Measurements from ENCODE around the gene ERN2.
"Not testable (repeated sequence)": the region's sequence is repeated elsewhere in the genome, so short reads cannot be mapped to it uniquely, and the experiment has no call there.

Gene ERN2
- total RNA-seq, result 0 reads per million in 2 donors

- DNase-seq, result no peak
Measured at GRCh38 chr16:23712976-23713375, at the start of gene ERN2. Gene ERN2, minus strand, starts transcription at chr16:23713222. Its CDS starts 35 bp downstream, at chr16:23713187.

GRCh38 chr16:23757937-23758619, 45.1 kb upstream of the ERN2 start:
- no peak for DNase-seq

DNA sequence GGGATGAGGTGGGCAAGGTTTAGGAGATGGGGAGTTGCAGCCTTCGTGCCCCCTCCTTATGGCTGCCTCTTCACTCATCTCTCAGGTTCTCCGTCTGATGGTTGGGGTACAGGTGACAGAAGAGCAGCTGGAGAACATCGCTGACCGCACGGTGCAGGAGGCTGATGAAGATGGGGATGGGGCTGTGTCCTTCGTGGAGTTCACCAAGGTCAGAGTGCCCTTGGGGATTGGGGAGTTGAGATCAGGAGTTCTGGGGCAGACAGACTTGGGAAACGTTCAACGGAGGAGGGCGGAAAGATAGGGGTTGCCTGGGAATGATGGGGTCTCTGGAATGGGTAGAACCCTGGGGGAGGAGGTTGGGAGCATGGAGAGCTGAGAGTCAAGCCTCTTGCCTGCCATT, 44.1 kb upstream of the ERN2 start:
- DNase-seq, result no peak

DNA sequence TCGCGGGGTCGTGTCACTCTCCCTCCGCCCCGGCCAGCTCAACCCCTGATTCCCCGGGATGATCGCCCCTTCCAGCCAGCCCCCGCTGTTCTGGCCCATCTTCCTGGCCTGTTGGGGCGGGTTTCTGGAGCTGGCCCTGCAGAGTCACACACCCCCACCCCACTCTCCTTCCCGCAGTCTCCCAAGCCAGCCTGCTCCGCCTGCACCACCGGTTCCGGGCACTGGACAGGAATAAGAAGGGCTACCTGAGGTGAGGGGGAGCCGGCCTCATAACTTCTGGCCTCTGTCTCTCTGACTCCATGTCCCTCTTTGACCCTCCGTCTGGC, 42.4 kb upstream of the ERN2 start:
- DNase-seq, result no peak

DNA sequence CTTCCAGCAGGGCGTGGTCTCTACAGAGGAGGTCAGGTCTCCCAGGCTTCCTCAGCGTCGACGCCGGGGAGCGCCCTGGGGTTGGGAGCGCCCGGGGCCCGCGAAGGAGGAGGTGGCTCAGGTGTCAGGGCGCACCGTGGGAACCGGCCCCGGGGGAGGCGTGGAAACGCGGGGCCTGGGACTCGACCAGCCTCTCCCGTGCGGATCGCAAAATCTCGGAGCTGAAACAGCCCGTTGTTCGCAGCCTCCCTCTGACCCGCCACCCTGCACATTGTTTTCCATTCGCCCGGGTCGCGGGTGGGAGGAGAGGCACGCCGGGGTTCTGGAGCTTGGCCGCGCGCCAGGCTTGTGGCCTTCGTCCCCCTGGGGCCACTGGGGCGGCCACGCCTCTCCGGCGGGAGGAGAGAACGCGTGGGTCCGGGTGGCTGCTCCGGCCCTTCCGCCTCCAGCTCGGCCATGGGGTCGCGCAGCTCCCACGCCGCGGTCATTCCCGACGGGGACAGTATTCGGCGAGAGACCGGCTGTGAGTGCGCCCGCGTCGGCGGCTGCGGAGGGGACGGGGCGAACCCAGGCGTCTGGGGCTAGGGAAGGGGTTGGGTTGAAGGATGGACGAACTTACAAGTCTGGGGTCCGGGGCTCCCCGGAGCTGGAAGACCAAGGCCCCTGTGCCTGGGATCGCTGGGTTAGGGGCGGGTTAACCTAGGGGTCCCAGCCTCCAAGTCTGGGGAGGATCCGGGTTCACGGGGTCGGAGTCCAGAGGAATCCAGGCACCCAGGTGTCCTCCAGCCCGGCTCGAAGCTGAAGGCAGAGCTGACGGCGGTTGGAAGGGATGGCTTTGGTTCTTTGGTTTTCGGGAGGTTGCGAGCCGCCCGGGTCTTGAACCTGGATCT, 41.8 kb upstream of the ERN2 start, which contains the start of gene CHP2:
TSS of gene CHP2 (plus strand) at position 433 of the 890 bp plus-strand sequence. CDS start at position 457, 24 bp downstream.
- DNase-seq, result no peak

DNA sequence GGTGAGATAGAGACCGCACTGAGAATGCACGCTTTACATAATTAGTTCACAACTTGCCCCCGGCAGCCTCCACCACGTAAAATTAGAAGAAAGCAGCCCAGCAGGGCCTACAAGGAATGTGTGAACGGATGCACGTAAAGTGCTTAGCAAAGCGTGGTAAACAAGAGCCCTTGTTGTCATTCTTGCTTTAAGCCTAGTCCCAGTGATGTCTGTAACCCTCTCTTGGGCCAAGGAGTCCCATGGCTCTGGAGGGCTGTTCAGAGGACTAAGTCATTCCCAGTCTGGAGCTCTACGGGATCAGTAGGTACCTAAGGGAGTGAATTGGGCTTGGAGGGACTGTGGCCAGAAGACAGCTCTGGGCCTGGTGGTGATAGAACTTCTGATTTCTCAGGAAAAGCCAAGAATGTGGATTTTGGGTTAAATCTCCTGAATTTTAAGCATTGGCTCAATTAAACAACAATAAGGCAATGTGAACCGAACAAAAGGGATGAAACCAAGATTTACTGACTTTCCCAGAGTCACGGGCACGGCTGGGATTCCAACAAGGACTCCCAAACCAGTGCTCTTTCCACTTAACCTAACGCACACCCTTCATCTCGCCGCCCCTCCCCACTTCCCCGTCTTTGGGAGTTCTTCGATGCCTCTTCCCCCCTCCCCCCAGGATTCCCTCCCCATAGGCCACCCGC, 41.0 kb upstream of the ERN2 start:
- DNase-seq, result no peak

DNA sequence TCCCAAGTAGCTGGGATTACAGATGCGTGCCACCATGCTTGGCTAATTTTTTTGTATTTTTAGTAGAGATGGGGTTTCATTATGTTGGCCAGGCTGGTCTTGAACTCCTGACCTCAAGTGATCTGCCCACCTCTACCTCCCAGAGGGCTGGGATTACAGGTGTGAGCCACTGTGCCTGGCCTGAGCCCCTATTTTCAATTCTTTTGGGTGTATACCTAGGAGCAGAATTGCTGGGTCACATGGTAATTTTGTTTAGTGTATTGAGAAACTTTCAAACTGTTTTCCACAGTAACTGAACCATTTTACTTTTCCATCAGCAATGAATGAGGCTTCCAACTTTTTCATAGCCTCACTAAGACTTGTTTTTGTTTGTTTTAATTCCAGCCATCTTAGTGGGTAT, 38.0 kb upstream of the ERN2 start:
- not testable (repeated sequence) for DNase-seq

GRCh38 chr16:23748630-23749029, 35.6 kb upstream of the ERN2 start:
- DNase-seq, result no peak

- no peak for DNase-seq
Measured at GRCh38 chr16:23745263-23745662, 32.2 kb upstream of the ERN2 start.

DNA sequence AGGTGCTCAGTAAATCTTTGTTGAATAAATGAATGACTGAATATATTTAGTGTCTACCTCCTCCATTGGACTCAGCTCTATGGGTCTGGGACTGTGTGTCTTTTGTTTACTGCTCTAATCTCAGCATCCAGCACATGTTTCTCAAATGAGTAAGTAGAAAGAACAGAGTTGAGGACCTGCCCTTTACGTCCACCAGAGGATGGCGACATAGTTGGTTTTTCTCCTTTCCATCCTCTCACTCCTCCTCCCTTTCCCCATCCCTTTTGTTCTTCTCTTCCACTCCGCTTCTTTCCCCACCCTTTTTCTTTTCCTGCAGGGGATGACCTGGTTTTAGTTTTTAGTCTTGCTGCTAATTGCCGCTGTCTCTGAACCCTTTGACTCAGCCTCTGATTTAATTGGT, 29.7 kb upstream of the ERN2 start:
- DNase-seq, result no peak

GRCh38 chr16:23741675-23742303, 28.8 kb upstream of the ERN2 start:
- no peak for DNase-seq

DNA sequence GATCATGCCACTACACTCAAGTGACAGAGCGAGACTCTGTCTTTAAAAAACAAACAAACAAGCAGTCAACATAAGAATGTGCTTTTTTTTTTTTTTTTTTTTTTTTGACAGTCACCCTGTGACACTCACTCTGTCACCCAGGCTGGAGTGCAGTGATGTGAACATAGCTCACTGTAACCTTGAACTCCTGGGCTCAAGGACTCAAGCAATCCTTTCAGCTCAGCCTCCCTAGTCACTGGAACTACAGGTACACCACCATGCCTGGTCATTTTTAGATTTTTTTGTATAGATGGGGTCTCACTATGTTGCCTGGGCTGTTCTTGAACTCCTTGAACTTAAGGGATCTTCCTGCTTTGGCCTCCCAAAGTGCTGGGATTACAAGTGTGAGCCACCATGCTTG, 26.5 kb upstream of the ERN2 start:
- no peak for DNase-seq

GRCh38 chr16:23737423-23738028, 24.5 kb upstream of the ERN2 start:
- not testable (repeated sequence) for DNase-seq

- no peak for DNase-seq
Measured at GRCh38 chr16:23734176-23734893, 21.3 kb upstream of the ERN2 start.

DNA sequence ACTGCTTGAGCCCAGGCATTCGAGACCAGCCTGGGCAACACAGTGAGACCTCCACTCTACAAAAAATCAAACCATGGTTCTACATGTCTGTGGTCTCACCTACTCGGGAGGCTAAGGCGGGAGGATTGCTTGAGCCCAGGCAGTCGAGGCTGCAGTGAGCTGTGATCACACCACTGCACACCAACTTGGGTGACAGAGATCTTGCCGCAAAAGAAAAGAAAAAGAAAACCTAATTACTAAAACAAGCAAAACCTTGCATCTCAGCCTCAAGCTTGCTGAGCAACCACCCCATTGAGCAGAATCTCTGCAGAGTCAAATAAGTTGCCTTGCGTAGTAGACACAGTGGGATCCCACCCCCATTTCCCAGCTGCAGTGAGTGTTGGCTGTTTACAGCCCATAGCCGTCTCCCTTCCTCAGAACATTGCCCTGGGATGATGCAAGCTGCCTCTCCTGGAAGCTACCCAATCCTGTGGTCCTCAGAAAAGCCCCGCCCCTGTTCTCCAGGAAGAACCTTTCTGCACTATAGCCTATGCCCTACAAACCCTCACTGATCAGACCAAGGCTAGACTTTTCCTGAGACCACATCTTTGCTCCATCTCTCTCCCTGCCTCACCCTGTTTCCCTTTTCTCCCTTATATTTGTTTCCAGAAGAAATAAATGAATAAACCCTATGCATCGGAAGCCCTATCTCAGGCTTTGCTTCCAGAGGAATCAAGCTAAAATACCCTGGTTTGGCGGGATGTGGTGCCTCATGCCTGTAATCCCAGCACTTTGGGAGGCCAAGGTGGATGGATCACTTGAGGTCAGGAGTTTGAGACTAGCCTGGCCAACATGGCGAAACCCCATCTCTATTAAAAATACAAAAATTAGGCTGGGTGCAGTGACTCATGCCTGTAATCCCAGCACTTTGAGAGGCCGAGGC, 16.7 kb upstream of the ERN2 start:
- no peak for DNase-seq

DNA sequence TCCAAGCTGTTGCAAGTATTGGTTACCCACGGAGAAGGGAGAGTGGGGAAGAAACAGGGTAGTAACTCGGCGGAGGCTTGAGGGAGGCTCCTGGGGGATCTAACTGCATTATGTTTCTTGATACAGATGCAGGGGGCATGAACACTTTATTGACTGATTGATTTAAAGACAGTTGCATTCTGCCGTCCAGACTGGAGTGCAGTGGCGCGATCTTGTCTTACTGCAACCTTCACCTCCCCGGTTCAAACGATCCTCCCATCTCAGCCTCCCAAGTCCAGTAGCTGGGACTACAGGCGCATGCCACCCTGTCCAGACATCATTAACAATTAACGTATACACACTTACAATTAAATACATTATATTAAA, 15.1 kb upstream of the ERN2 start:
- no peak for DNase-seq

DNA sequence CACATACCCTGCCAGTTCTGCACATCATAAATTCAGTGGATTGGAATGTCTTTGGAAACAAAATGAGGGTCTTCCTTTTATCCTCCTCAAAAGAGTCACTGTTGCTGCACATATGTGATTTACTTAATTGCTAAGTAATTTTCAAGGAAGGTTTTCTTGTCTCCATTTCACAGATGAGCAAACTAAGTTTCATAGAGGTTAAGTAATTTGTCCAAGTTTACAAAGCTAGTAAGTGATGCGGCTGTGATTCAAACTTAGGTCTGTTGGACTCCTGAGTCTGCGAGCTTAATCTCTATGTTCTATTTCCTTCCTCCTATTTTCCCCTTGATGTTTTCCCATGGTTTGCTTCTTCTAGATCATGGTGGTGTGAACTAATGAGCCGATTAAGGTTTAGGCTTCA, 13.7 kb upstream of the ERN2 start:
- DNase-seq, result no peak

DNA sequence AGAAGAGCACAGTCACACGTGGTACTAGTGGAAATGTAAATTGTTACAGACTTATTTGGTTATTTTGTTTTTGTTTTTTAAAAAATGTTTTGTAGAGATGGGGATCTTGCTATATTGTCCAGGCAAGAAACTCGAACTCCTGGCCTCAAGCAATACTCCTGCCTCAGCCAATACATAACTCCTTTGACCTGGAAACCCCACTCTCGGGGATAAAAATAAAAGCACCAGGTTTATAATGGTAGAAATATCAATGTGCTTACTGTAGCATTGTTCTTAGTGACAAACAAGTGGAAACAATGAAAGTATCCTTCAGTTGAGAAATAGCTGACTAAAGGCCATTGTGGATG, 11.7 kb upstream of the ERN2 start:
- no peak for DNase-seq

- no peak for DNase-seq
Measured at GRCh38 chr16:23724096-23724784, 11.2 kb upstream of the ERN2 start.

DNA sequence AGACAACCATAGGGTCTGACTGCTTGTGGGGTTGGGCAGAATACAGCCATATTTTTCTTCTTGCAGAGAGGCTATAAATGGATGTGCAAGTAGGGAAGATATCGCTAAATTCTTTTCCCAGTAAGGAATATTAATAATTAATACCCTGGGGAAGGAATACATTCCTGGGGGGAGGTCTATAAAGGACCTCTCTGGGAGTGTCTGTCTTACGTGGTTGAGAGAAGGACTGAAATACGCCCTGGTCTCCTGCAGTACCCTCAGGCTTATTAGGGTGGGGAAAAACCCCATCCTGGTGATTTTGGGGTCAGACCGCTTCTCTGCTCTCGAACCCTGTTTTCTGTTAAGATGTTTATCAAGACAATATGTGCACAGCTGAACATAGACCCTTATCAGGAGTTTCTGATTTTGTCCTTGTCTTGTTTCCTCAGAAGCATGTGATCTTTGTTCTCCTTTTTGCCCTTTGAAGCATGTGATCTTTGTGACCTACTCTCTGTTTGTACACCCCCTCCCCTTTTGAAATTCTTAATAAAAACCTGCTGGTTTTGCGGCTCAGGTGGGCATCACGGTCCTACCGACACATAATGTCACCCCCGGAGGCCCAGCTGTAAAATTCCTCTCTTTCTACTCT, 9.7 kb upstream of the ERN2 start:
- not testable (repeated sequence) for DNase-seq
